H1 (cell line): ENCODE results near the gene VAV2.

Experiments used
- BCL11A ChIP-seq, 2 experiments: IDR thresholded peaks; one replicate each; pipeline ENCODE4 v1.6.1; 2011; ENCODE audit warnings: low read depth in 2 of 2, low read length in 2 of 2, mild to moderate bottlenecking in 2 of 2
- CTCF ChIP-seq, 3 experiments: IDR thresholded peaks; 1 replicate in 2 of 3; 2 replicates in 1 of 3; pipeline versions ENCODE4 v1.5.1 to v1.6.1; 2011; ENCODE audit warnings: low read length in 3 of 3, mild to moderate bottlenecking in 3 of 3, inconsistent platforms in 2 of 3, low read depth in 1 of 3, moderate library complexity in 1 of 3; ENCODE audit not compliant: insufficient read depth in 1 of 3; ENCODE audit errors: control extremely low read depth in 1 of 3
- EP300 ChIP-seq, 2 experiments: IDR thresholded peaks; 1 replicate in 1 of 2; 2 replicates in 1 of 2; pipeline ENCODE4 v1.6.1; 2011 to 2012; ENCODE audit warnings: low read depth in 2 of 2, low read length in 2 of 2, mild to moderate bottlenecking in 2 of 2, borderline replicate concordance in 1 of 2, inconsistent platforms in 1 of 2, moderate library complexity in 1 of 2
- KDM5A ChIP-seq: fragments of 200-600 bp; IDR thresholded peaks from 2 replicates; pipeline ENCODE4 v1.7.1; 2012; ENCODE audit warnings: mild to moderate bottlenecking, low read length, inconsistent platforms, mixed read lengths
- RFX5 ChIP-seq: IDR thresholded peaks from 2 replicates; pipeline ENCODE4 v1.6.1; 2011; ENCODE audit warnings: low read depth, low read length, improper control_type of control experiment, borderline replicate concordance
- TAF7 ChIP-seq: optimal IDR thresholded peaks from 2 replicates; pipeline ENCODE3; 2011; ENCODE audit warnings: low read depth, mild to moderate bottlenecking, inconsistent platforms, low read length, moderate library complexity, borderline replicate concordance
- TCF12 ChIP-seq: IDR thresholded peaks from 2 replicates; pipeline ENCODE4 v1.6.1; 2011; ENCODE audit warnings: low read depth, mild to moderate bottlenecking, low read length
- TF ChIP-seq, protein P1 (sequence below): IDR thresholded peaks from 2 replicates; pipeline ENCODE4 v1.6.1; 2012; ENCODE audit warnings: inconsistent platforms

DNA sequence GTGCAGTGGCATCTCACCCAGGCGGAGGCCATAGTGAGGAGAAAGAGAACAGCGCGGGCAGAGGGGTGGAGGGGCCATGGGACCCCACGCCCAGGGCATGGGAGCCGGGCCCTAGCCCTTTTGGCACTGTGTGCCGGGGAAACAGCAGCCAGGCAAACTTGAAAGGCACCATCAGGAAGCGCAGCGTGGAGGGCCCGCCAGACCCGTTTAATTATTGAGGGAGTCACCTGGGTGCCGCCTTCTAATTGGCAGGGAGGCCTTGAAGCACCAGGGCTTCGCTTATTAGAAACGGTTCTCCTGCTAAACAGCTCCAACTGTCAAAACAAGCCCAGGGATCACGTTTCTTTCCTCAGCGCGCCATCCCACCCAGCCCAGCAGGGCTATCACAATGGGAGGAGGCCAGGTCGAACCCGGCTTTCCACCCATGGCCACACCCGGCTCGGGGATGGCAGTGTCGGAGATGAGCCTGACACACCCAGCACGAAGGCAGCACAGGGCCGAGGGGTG lies 149.3 kb downstream of the VAV2 start:
- TF ChIP-seq EP300 (IDR thresholded peaks at IDR 0.05; ENCODE audit: borderline replicate concordance in 1 of 2, low read depth in 2 of 2, low read length in 2 of 2) (no peak), BCL11A (IDR thresholded peaks at IDR 0.05; ENCODE audit: low read depth in 2 of 2, low read length in 2 of 2) (no peak), TAF7 (no peak), RFX5 (no peak), CTCF (IDR thresholded peaks at IDR 0.05; ENCODE audit: control extremely low read depth in 1 of 3, insufficient read depth in 1 of 3, low read depth in 1 of 3, low read length in 3 of 3) (no peak), KDM5A (no peak), TCF12 (no peak)
- TF ChIP-seq, protein P1, sequence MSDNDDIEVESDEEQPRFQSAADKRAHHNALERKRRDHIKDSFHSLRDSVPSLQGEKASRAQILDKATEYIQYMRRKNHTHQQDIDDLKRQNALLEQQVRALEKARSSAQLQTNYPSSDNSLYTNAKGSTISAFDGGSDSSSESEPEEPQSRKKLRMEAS: no peak
